ES-I3 (cell line): ENCODE measurements around the gene IZUMO4.
"Not testable (repeated sequence)": the region's sequence is repeated elsewhere in the genome, so short reads cannot be mapped to it uniquely, and the experiment has no call there.

Experiments
- H3K36me3 ChIP-seq: 2 replicates; pipeline ENCODE4 v1.6.1; 2013; ENCODE audit warnings: mild to moderate bottlenecking, low read length, control low read depth, moderate library complexity; ENCODE audit not compliant: insufficient read depth
- H3K4me1 ChIP-seq: 2 replicates; pipeline ENCODE4 v1.6.1; 2013; ENCODE audit warnings: mild to moderate bottlenecking, control low read depth, low read length; ENCODE audit not compliant: insufficient read depth
- H3K9ac ChIP-seq: 2 replicates; pipeline ENCODE4 v1.6.1; 2013; ENCODE audit warnings: low read depth, mild to moderate bottlenecking, low read length, moderate library complexity
- H3K9me3 ChIP-seq: 2 replicates; pipeline ENCODE4 v1.6.1; 2013; ENCODE audit warnings: mild to moderate bottlenecking, low read length, moderate library complexity; ENCODE audit not compliant: control insufficient read depth, insufficient read depth

Gene IZUMO4

DNA sequence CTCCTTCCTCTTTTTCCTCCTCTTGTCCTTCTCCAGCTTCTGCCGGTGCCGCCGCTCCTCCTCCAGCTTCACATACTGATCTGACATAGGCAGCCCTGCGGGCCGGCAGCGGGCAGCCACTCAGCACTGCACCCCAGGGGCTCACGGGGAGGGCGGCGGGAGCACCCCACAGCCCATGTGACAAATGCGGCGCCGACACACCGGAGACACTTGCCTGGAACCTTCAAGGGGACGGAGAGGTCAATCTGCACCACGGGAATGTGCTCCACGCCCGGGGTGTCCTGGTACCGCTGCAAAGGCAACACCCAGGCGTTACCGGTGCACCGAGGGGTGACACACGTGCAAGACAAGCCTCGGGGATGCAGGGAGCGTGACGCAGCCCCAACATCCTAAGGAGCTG, 18.6 kb downstream of the IZUMO4 start:
- Histone ChIP-seq H3K4me1 (no peaks in the 10 kb centered on the region), H3K9me3 (no peaks in the 10 kb centered on the region), H3K36me3 (peaks cover 50% of the 10 kb centered on the region), H3K9ac (no peak overlapping the region)

DNA sequence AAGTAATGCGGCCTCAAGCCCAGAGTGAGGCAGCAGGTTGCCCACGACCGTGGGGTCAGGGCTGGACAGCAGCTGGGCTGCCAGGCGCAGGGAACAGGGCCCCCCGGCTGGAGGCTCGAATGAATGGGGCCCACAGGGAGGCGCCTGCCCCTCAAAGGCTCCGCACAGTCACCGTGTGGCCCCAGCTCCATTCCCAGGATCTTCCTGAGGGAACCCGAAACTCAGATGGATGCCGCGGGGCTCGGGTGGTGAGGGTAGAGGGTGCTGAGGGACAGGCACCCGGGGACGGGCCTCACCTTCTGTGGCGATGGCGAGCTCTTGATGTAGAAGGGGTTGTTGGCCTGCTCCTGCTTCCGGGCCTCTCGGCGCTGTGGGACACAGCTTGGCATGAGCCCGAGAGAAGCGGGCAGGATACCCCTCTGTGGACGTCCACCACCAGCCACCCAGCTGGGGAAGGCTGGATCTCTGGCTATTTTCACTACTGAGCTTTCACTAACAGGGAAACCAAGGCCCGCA, 19.3 kb downstream of the IZUMO4 start:
- Histone ChIP-seq H3K36me3 (peaks cover 52% of the 10 kb centered on the region), H3K9me3 (no peaks in the 10 kb centered on the region), H3K9ac (no peak overlapping the region), H3K4me1 (no peaks in the 10 kb centered on the region)

DNA sequence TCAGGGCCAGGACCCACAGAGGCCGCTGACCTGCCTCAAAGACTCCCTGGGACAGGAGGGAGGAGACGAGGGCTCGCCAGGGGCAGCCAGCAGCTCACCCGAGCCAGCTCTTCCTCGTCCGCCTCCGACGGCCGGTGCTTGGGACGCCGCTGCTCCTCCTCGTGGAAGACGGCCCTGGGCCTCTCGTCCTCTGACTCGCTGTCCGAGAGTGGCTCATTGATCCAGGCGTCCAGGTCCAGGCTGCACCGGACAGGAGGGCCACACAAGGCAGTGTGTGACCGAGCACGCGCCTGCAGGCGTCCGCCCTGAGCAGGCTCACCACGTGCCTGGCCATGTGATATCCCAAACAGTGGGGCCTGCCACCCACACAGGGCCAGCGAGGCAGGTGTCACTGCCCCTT, 19.8 kb downstream of the IZUMO4 start:
- no peaks in the 10 kb centered on the region for H3K4me1 ChIP-seq
- H3K36me3 ChIP-seq = peaks cover 52% of the 10 kb centered on the region
- H3K9me3 ChIP-seq = no peaks in the 10 kb centered on the region
- H3K9ac ChIP-seq = no peak overlapping the region

DNA sequence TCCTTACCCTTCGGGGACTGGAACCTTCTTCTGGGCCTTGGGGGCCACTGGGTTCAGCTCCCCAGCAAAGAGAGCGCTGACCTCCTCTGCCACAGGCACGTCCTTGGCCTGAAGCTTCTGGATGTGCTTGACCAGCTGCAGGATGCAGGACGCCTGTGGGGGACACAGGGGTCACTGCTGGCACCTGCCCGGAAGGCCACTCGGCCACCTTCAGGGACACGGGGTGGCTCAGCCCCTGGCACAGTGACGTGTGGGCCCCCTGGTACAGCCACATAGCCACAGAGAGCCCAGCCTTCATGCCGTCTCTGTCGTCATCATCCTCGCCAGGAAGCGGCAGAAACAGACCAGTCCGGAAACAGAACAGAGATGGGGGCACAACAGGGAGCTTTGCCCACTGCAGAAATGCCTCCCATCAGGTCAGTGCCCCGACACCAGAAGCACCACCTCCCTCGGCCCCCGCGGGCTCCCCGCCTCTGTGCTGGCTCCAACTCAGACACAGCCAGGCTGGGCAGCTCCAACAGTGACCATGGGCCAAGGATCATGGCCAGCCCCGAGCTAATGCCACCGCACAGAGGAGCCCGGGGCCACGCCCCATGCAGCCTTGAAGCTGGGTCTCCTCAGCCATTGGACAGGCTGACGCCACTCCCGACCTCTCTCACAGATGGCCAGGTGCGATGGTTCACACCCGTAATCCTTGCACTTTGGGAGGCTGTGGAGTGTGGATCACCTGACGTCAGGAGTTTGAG, 20.7 kb downstream of the IZUMO4 start:
- H3K9ac ChIP-seq = no peak overlapping the region
- H3K4me1 ChIP-seq = no peaks in the 10 kb centered on the region
- no peaks in the 10 kb centered on the region for H3K9me3 ChIP-seq
- peaks cover 47% of the 10 kb centered on the region for H3K36me3 ChIP-seq

- H3K36me3 ChIP-seq = peaks cover 52% of the 10 kb centered on the region
- H3K9me3 ChIP-seq = no peaks in the 10 kb centered on the region
- no peak overlapping the region for H3K9ac ChIP-seq
- H3K4me1 ChIP-seq = no peaks in the 10 kb centered on the region
These were observed 21.7 kb downstream of the IZUMO4 start for GRCh38 chr19:2118438-2118837.

GRCh38 chr19:2119921-2120785, 23.4 kb downstream of the IZUMO4 start:
- Histone ChIP-seq H3K4me1 (no peaks in the 10 kb centered on the region), H3K9me3 (no peaks in the 10 kb centered on the region), H3K36me3 (peaks cover 46% of the 10 kb centered on the region), H3K9ac (no peak overlapping the region)

GRCh38 chr19:2120821-2121220, 24.1 kb downstream of the IZUMO4 start:
- no peaks in the 10 kb centered on the region for H3K4me1 ChIP-seq
- H3K9ac ChIP-seq = no peak overlapping the region
- no peaks in the 10 kb centered on the region for H3K9me3 ChIP-seq
- peaks cover 41% of the 10 kb centered on the region for H3K36me3 ChIP-seq

- H3K9me3 ChIP-seq = no peaks in the 10 kb centered on the region
- no peaks in the 10 kb centered on the region for H3K4me1 ChIP-seq
- no peak overlapping the region for H3K9ac ChIP-seq
- H3K36me3 ChIP-seq = peaks cover 35% of the 10 kb centered on the region
These were observed 24.8 kb downstream of the IZUMO4 start for GRCh38 chr19:2121416-2122051.

- no peaks in the 10 kb centered on the region for H3K9me3 ChIP-seq
- peaks cover 36% of the 10 kb centered on the region for H3K36me3 ChIP-seq
- H3K9ac ChIP-seq = no peak overlapping the region
- no peaks in the 10 kb centered on the region for H3K4me1 ChIP-seq
These were observed 25.5 kb downstream of the IZUMO4 start for GRCh38 chr19:2122251-2122650.

DNA sequence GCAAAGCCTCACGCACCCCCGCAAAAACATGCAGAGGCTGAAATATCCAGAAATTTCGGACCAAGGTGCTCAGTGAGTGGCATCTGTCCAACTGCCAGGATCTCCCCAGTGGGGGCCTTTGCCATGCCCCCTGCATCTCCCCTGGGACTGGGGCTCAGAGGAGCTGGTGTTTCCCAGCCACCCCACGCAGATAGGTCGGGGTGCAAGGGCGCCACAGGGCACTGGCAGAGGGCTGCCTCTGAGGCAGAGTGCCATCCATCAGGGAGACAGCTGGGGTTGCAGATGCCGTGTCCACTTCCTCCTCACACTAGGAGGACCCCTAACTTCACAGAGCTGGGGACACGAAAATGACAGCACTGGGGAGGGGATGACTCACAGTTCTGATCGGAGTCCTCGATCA, 26.3 kb downstream of the IZUMO4 start:
- H3K9ac ChIP-seq = no peak overlapping the region
- H3K36me3 ChIP-seq = peaks cover 29% of the 10 kb centered on the region
- H3K9me3 ChIP-seq = no peaks in the 10 kb centered on the region
- H3K4me1 ChIP-seq = no peaks in the 10 kb centered on the region

- Histone ChIP-seq H3K9me3 (no peaks in the 10 kb centered on the region), H3K4me1 (no peaks in the 10 kb centered on the region), H3K9ac (no peak overlapping the region), H3K36me3 (peaks cover 25% of the 10 kb centered on the region)
These were observed 27.1 kb downstream of the IZUMO4 start for GRCh38 chr19:2123682-2124387.

DNA sequence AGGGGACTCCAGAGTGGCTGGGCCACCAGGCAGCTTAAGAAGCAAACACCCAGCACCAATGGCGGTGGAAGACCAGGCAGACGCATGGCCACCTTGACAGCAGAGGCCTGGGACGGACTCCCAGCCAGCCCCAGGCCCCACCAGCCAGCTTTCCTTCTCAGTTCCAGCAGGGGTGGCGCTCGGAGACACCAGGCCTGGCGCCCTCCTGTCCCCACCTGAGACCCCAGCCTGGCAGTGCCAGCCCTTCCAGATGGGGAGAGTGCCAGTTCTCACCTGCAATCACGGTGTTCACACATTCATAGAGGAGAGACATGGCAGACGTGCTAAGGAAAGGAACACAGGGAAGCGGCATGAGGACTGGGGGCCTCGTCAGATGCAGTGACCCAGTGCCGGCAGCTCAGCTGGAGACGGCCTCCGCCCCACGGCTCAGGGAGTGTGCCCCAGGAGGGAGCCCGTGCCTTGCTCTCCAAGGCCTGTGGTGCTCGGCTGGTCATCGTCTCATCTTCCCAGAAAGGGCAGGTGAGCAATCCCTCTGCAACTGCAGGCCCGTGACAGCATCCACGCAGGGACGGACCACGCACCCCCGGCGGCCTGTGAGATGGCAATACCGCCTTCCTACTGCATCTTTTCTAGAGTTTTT, 30.3 kb downstream of the IZUMO4 start:
- peaks cover 18% of the 10 kb centered on the region for H3K36me3 ChIP-seq
- H3K9ac ChIP-seq = no peak overlapping the region
- H3K9me3 ChIP-seq = no peaks in the 10 kb centered on the region

DNA sequence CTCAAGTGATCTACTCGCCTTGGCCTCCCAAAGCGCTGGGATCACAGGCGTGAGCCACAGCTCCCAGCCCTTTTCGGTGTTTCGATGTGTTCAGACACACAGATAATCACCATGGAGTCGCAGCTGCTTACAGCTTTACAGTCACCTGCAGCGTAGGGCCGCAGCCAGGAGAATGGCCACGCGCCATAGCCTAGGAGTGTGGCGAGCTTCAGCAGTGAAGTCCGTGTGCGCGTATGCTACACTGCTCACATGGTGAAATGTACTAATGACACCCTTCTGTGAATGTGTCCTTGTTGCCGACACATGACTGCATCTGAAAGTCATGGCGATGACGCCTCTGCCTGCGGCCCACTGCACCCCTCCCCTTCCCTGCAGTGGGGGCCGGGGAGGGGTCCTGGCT, 31.0 kb downstream of the IZUMO4 start:
- H3K9me3 ChIP-seq = no peaks in the 10 kb centered on the region
- no peaks in the 10 kb centered on the region for H3K4me1 ChIP-seq
- no peak overlapping the region for H3K9ac ChIP-seq
- H3K36me3 ChIP-seq = peaks cover 25% of the 10 kb centered on the region

More for the DNA sequence above, 30.3 kb downstream of the IZUMO4 start:
- H3K4me1 ChIP-seq = no peaks in the 10 kb centered on the region

GRCh38 chr19:2128252-2128651, 31.5 kb downstream of the IZUMO4 start:
- H3K36me3 ChIP-seq = peaks cover 25% of the 10 kb centered on the region
- H3K4me1 ChIP-seq, H3K9me3 ChIP-seq: not testable (repeated sequence)

More at GRCh38 chr19:2128252-2128651, 31.5 kb downstream of the IZUMO4 start:
- H3K9ac ChIP-seq = not testable (repeated sequence)
